ENCODE results near the gene ZBTB38.

Gene ZBTB38

GRCh38 chr3:141401573-141402475, 33.5 kb downstream of the ZBTB38 start:
- Histone ChIP-seq H3K36me3 (replicated peaks) (no peaks in the 10 kb centered on the region; the same call in 1 of the 2 replicates), H3K4me3 (peak overlapping the region; percentile 40), H3K4me1 (peaks cover 14% of the 10 kb centered on the region), H3K9me3 (no peaks in the 10 kb centered on the region), H3K27me3 (ENCODE audit: low read depth) (no peaks in the 10 kb centered on the region)
- DNase-seq (ENCODE audit: low spot score in 2 of 2): peak in 1 of 2 experiments; percentile 54
- in situ Hi-C loops (cut with MboI; ENCODE audit: low sequenced_read_pairs): no loop called here

GRCh38 chr3:141402476-141403171, 34.3 kb downstream of the ZBTB38 start:
- peak overlapping the region; percentile 40 for H3K4me3 ChIP-seq
- in situ Hi-C loops (cut with MboI; ENCODE audit: low sequenced_read_pairs): no loop called here
- peak; percentile 25 to 67 for DNase-seq (ENCODE audit: low spot score in 2 of 2)
- no peaks in the 10 kb centered on the region for H3K9me3 ChIP-seq
- peaks cover 14% of the 10 kb centered on the region for H3K4me1 ChIP-seq
- no peaks in the 10 kb centered on the region for H3K27me3 ChIP-seq (ENCODE audit: low read depth)
- no peaks in the 10 kb centered on the region; the same call in 1 of the 2 replicates for H3K36me3 ChIP-seq (replicated peaks)

DNA sequence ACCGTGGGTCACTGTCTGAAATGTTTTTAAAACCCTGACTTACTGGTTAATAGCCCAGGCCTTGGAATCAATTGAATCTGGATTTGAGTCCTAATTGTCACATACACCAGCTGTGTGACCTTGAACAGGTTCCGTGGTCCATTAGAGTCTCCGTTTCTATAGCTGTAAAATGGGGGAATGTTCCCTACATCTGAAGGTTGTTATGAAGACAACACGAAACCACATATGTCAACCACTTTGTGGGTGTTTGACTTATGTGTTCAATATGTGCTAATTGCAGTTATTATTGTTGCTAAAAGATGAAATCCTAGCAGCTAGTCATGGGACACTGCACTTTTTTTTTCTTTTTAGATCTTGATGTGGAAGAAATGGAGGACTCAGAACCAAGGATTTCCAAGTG, 35.3 kb downstream of the ZBTB38 start:
- DNase-seq (ENCODE audit: low spot score in 2 of 2): no peak
- Histone ChIP-seq H3K9me3 (no peaks in the 10 kb centered on the region), H3K36me3 (replicated peaks) (no peaks in the 10 kb centered on the region; the same call in 1 of the 2 replicates), H3K27me3 (ENCODE audit: low read depth) (no peaks in the 10 kb centered on the region), H3K4me1 (peaks cover 14% of the 10 kb centered on the region), H3K4me3 (no peak overlapping the region)
- in situ Hi-C loops (cut with MboI; ENCODE audit: low sequenced_read_pairs): no loop called here

- DNase-seq (ENCODE audit: low spot score in 2 of 2): no peak
- Histone ChIP-seq H3K27me3 (ENCODE audit: low read depth) (no peaks in the 10 kb centered on the region), H3K4me1 (peaks cover 14% of the 10 kb centered on the region), H3K4me3 (no peak overlapping the region), H3K36me3 (replicated peaks) (no peaks in the 10 kb centered on the region; the same call in 1 of the 2 replicates), H3K9me3 (no peaks in the 10 kb centered on the region)
- in situ Hi-C loops (cut with MboI; ENCODE audit: low sequenced_read_pairs): no loop called here
Measured at GRCh38 chr3:141405025-141405424, 36.7 kb downstream of the ZBTB38 start.

GRCh38 chr3:141405591-141405990, 37.3 kb downstream of the ZBTB38 start:
- DNase-seq (ENCODE audit: low spot score in 2 of 2): no peak
- Histone ChIP-seq H3K9me3 (no peaks in the 10 kb centered on the region), H3K36me3 (replicated peaks) (no peaks in the 10 kb centered on the region; the same call in 1 of the 2 replicates), H3K4me1 (peaks cover 14% of the 10 kb centered on the region), H3K27me3 (ENCODE audit: low read depth) (no peaks in the 10 kb centered on the region), H3K4me3 (no peak overlapping the region)
- in situ Hi-C loops (cut with MboI; ENCODE audit: low sequenced_read_pairs): no loop called here

DNA sequence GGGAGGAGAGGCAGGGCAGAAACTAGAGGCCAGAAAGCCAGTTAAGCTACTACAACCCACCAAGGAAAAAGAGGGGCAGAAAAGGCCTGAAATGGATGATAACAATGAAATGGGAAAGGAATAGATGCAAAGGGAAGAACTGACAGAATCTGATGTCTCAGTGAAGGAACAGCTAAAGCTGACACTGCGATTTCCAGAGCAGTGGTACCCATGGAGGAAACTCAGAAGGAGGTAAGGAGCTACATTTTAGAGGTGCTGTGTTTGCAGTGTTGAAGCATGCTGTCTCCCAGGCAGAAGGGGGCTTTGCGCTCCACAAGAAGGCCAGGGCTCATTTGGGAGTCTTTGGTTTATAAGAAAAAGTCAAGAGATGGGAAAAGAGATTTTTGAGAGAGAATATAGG, 38.0 kb downstream of the ZBTB38 start:
- Histone ChIP-seq H3K36me3 (replicated peaks) (no peaks in the 10 kb centered on the region; the same call in 1 of the 2 replicates), H3K9me3 (no peaks in the 10 kb centered on the region), H3K27me3 (ENCODE audit: low read depth) (no peaks in the 10 kb centered on the region), H3K4me3 (no peak overlapping the region), H3K4me1 (peaks cover 20% of the 10 kb centered on the region)
- DNase-seq (ENCODE audit: low spot score in 2 of 2): no peak
- in situ Hi-C loops (cut with MboI; ENCODE audit: low sequenced_read_pairs): no loop called here

GRCh38 chr3:141407047-141407446, 38.7 kb downstream of the ZBTB38 start:
- H3K4me3 ChIP-seq: no peak overlapping the region
- H3K27me3 ChIP-seq (ENCODE audit: low read depth): no peaks in the 10 kb centered on the region
- no peaks in the 10 kb centered on the region for H3K9me3 ChIP-seq
- in situ Hi-C loops (cut with MboI; ENCODE audit: low sequenced_read_pairs): no loop called here
- peaks cover 24% of the 10 kb centered on the region for H3K4me1 ChIP-seq
- no peak for DNase-seq (ENCODE audit: low spot score in 2 of 2)
- H3K36me3 ChIP-seq (replicated peaks): no peaks in the 10 kb centered on the region; the same call in 1 of the 2 replicates

- Histone ChIP-seq H3K9me3 (no peaks in the 10 kb centered on the region), H3K4me1 (peaks cover 26% of the 10 kb centered on the region), H3K36me3 (replicated peaks) (no peaks in the 10 kb centered on the region; the same call in 1 of the 2 replicates), H3K27me3 (ENCODE audit: low read depth) (no peaks in the 10 kb centered on the region), H3K4me3 (no peak overlapping the region)
- no peak for DNase-seq (ENCODE audit: low spot score in 2 of 2)
- in situ Hi-C loops (cut with MboI; ENCODE audit: low sequenced_read_pairs): no loop called here
Measured at GRCh38 chr3:141407825-141408224, 39.5 kb downstream of the ZBTB38 start.

DNA sequence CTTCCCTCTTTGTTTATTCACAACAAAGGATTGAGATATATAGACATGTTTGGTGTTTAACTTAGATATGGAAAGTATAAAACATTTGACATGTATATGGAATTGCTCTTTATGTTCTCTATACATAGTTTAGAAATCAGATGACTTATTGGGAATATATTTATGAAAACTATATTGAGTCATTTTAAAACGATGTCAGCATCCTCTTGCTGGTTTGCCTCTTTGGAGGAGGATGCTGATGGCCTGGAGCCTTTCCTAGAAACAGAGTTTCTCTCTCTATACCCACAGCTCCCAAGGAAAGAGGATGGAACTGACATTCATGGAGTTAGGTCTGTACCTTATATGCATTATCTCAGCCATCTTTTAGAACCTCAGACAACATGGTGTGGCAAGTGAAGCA, 40.3 kb downstream of the ZBTB38 start:
- Histone ChIP-seq H3K36me3 (replicated peaks) (no peaks in the 10 kb centered on the region; the same call in 1 of the 2 replicates), H3K4me1 (peaks cover 18% of the 10 kb centered on the region), H3K9me3 (no peaks in the 10 kb centered on the region), H3K27me3 (ENCODE audit: low read depth) (no peaks in the 10 kb centered on the region), H3K4me3 (no peak overlapping the region)
- no peak for DNase-seq (ENCODE audit: low spot score in 2 of 2)
- in situ Hi-C loops (cut with MboI; ENCODE audit: low sequenced_read_pairs): no loop called here

- in situ Hi-C loops (cut with MboI; ENCODE audit: low sequenced_read_pairs): no loop called here
- peaks cover 17% of the 10 kb centered on the region for H3K4me1 ChIP-seq
- no peak overlapping the region for H3K4me3 ChIP-seq
- no peak for DNase-seq (ENCODE audit: low spot score in 2 of 2)
- H3K36me3 ChIP-seq (replicated peaks): no peaks in the 10 kb centered on the region; the same call in 1 of the 2 replicates
- H3K27me3 ChIP-seq (ENCODE audit: low read depth): no peaks in the 10 kb centered on the region
- no peaks in the 10 kb centered on the region for H3K9me3 ChIP-seq
Measured at GRCh38 chr3:141409940-141410241, 41.6 kb downstream of the ZBTB38 start.

DNA sequence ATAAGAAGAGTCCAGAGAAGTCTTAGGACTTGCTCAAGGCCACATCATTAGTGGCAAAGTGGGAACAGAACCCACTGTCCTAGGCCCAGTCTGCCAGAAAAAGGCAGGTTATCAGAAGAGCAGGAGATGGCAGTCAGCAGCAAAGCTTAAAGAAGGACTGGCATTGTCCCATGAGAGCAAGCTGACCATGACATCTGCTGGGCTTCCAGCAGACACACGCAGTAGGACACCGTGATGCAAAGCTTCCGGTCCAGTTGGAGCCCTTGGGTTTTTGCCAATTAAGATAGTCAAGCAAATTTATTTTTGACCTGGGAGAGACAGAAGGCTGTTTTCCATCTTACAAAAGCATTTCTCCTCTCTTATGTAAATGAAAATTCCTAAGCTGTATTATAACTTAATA, 42.1 kb downstream of the ZBTB38 start:
- Histone ChIP-seq H3K4me3 (no peak overlapping the region), H3K9me3 (no peaks in the 10 kb centered on the region), H3K4me1 (peaks cover 17% of the 10 kb centered on the region), H3K36me3 (replicated peaks) (no peaks in the 10 kb centered on the region; the same call in 1 of the 2 replicates), H3K27me3 (ENCODE audit: low read depth) (no peaks in the 10 kb centered on the region)
- in situ Hi-C loops (cut with MboI; ENCODE audit: low sequenced_read_pairs): no loop called here
- DNase-seq (ENCODE audit: low spot score in 2 of 2): no peak

DNA sequence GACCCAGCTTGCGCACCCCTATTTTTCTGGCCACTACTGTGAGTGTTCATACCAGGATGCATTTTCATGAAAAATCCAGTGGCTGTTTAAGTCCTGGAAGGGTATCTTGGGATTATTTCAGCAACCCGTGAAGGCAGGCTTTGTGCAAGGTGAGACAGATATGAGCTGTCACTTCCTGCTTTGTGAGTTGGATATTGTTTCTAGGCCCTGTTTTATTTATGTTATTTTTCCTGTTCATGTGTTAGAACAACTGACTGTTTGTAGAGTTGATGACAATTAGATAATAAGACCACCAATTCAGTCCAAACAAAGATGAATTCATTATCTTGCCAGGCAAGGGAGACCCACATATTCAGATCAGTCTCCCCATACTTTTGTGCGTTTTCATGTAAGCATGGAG, 42.5 kb downstream of the ZBTB38 start:
- H3K9me3 ChIP-seq: no peaks in the 10 kb centered on the region
- DNase-seq (ENCODE audit: low spot score in 2 of 2): no peak
- in situ Hi-C loops (cut with MboI; ENCODE audit: low sequenced_read_pairs): no loop called here
- H3K4me3 ChIP-seq: no peak overlapping the region
- H3K4me1 ChIP-seq: peaks cover 17% of the 10 kb centered on the region
- H3K27me3 ChIP-seq (ENCODE audit: low read depth): no peaks in the 10 kb centered on the region
- H3K36me3 ChIP-seq (replicated peaks): no peaks in the 10 kb centered on the region; the same call in 1 of the 2 replicates

DNA sequence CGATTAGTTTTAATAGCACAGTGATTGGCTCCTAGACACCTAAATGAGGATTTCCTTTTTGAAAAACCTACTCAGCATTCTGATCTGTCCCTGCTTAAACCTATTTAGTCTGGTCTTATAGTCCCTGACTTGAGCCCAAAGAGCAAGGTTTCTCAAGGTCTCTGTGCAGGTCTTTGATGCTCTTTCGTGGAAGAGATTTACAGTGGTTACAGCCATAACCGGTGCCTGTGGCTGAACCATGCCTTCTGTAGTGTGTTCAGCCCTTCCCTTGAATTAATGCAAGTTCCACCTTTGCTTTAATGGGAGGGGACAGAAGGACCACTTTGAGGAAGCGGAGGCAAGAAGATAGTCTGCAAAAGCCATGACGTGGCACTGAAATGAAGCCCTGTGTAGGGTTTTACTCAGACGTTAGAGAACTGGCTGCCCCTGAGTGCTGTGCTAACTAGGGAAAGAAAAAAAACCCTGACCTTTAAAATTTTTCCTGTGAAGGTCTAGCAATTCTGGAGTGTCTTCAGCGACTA, 43.0 kb downstream of the ZBTB38 start:
- H3K4me3 ChIP-seq: no peak overlapping the region
- no peaks in the 10 kb centered on the region for H3K9me3 ChIP-seq
- H3K36me3 ChIP-seq (replicated peaks): no peaks in the 10 kb centered on the region; the same call in 1 of the 2 replicates
- in situ Hi-C loops (cut with MboI; ENCODE audit: low sequenced_read_pairs): no loop called here
- peaks cover 17% of the 10 kb centered on the region for H3K4me1 ChIP-seq
- DNase-seq (ENCODE audit: low spot score in 2 of 2): no peak
- no peaks in the 10 kb centered on the region for H3K27me3 ChIP-seq (ENCODE audit: low read depth)

Measured in HAP-1 (cell line).